Measurements from ENCODE around the gene EXOC1L. TPM values are rescaled to one million over a fixed set of nuclear protein-coding genes. Genes with fewer than 3 reads are reported as not detected.

EXOC1L gene
- total RNA-seq, 3 donors from 2014 or later (not counting 1 experiment from before 2014, with no cell fraction given): not detected

- no peaks in the 10 kb centered on the region for H3K9me3 Mint-ChIP-seq
- H3K4me3 Mint-ChIP-seq: no peak overlapping the region
- H3K4me1 Mint-ChIP-seq: no peaks in the 10 kb centered on the region
- H3K27me3 Mint-ChIP-seq (ENCODE audit: low read depth in 2 of 2): peaks cover 37 to 69% of the 10 kb centered on the region in 2 donors
- H3K27ac Mint-ChIP-seq: no peak overlapping the region
- TF ChIP-seq, protein P1, sequence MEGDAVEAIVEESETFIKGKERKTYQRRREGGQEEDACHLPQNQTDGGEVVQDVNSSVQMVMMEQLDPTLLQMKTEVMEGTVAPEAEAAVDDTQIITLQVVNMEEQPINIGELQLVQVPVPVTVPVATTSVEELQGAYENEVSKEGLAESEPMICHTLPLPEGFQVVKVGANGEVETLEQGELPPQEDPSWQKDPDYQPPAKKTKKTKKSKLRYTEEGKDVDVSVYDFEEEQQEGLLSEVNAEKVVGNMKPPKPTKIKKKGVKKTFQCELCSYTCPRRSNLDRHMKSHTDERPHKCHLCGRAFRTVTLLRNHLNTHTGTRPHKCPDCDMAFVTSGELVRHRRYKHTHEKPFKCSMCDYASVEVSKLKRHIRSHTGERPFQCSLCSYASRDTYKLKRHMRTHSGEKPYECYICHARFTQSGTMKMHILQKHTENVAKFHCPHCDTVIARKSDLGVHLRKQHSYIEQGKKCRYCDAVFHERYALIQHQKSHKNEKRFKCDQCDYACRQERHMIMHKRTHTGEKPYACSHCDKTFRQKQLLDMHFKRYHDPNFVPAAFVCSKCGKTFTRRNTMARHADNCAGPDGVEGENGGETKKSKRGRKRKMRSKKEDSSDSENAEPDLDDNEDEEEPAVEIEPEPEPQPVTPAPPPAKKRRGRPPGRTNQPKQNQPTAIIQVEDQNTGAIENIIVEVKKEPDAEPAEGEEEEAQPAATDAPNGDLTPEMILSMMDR (IDR thresholded peaks at IDR 0.05): no peak
- H3K9me3 ChIP-seq (ENCODE audit: control insufficient read depth, insufficient read depth, low read length): no peaks in the 10 kb centered on the region
- H3K27ac ChIP-seq (ENCODE audit: low read length): no peak overlapping the region
- peaks cover 19% of the 10 kb centered on the region for H3K27me3 ChIP-seq (ENCODE audit: control insufficient read depth, insufficient read depth, low read length)
- no peak for ATAC-seq
- no peak overlapping the region for H3K4me3 ChIP-seq (ENCODE audit: low read length)
- no peaks in the 10 kb centered on the region for H3K36me3 ChIP-seq (ENCODE audit: control insufficient read depth, insufficient read depth, low read length)
- H3K4me1 ChIP-seq (ENCODE audit: control insufficient read depth, insufficient read depth, low read length): no peaks in the 10 kb centered on the region
- intact Hi-C loops (cut with micrococcal nuclease): no loop called here
- 64% methylated on average over 23 of the region's 23 CpGs for WGBS (ENCODE audit: insufficient coverage)
- H3K36me3 Mint-ChIP-seq: peaks cover 8% of the 10 kb centered on the region
- DNase-seq: no peak
Observed at GRCh38 chr4:55794053-55794452, 25.5 kb upstream of the EXOC1L start.

DNA sequence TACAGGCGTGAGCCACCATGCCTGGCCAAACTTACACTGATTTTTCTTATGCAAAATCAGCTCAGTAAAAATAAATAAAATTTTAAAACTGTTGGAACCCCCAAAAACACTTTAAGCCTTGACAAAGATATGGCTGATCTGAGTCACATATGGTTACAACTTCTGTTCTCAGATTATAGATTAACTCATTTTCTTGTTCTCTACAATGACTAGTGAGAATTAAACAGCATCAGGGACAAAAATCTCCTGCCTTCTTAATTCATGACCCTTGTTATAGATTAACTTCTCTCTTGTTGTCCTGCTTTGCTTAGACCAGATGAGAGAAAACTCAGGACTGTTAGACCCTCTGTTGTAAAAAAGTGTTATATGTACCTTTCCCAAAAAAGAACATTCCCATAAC lies 24.2 kb upstream of the EXOC1L start:
- Histone ChIP-seq H3K27me3 (ENCODE audit: control insufficient read depth, insufficient read depth, low read length) (peaks cover 19% of the 10 kb centered on the region), H3K4me1 (ENCODE audit: control insufficient read depth, insufficient read depth, low read length) (no peaks in the 10 kb centered on the region), H3K27ac (ENCODE audit: low read length) (no peak overlapping the region), H3K4me3 (ENCODE audit: low read length) (no peak overlapping the region), H3K36me3 (ENCODE audit: control insufficient read depth, insufficient read depth, low read length) (no peaks in the 10 kb centered on the region), H3K9me3 (ENCODE audit: control insufficient read depth, insufficient read depth, low read length) (no peaks in the 10 kb centered on the region)
- intact Hi-C loops (cut with micrococcal nuclease): no loop called here
- H3K4me3 Mint-ChIP-seq: no peak overlapping the region
- H3K27me3 Mint-ChIP-seq (ENCODE audit: low read depth in 2 of 2): peaks cover 33 to 66% of the 10 kb centered on the region in 2 donors
- DNase-seq (no peak), ATAC-seq (no peak)
- no peaks in the 10 kb centered on the region for H3K4me1 Mint-ChIP-seq
- TF ChIP-seq, protein P1 (IDR thresholded peaks at IDR 0.05): no peak
- H3K27ac Mint-ChIP-seq: no peak overlapping the region
- peaks cover 8% of the 10 kb centered on the region for H3K36me3 Mint-ChIP-seq
- whole genome bisulfite sequencing (ENCODE audit: insufficient coverage): 95% methylated on average over 1 of the region's 1 CpG
- H3K9me3 Mint-ChIP-seq: no peaks in the 10 kb centered on the region

DNA sequence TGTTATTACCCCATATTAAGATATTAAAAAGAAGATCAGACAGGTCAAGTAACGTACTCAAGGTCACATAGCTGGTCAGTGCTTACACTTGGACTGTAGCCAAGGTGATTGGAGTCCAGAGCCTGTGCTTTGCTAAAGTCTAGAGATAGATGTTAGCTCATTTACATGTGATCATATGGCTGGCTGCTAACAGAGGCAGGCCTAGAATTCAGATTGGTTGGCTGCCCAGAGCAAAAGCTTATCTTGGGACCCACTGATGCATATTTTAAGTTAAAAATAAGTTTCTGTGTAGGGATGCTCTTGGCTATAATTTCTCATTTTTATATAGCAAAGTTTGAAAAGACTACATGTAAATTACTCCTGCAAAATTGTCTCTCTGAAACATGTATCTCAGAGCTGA lies 18.1 kb upstream of the EXOC1L start:
- Mint-ChIP-seq H3K36me3 (peaks cover 2% of the 10 kb centered on the region), H3K27ac (no peak overlapping the region), H3K9me3 (no peaks in the 10 kb centered on the region), H3K27me3 (ENCODE audit: low read depth in 2 of 2) (peaks cover 7 to 25% of the 10 kb centered on the region in 2 donors), H3K4me3 (no peak overlapping the region), H3K4me1 (no peaks in the 10 kb centered on the region)
- H3K27ac ChIP-seq (ENCODE audit: low read length): no peak overlapping the region
- no peaks in the 10 kb centered on the region for H3K36me3 ChIP-seq (ENCODE audit: control insufficient read depth, insufficient read depth, low read length)
- TF ChIP-seq, protein P1 (IDR thresholded peaks at IDR 0.05): no peak
- no peaks in the 10 kb centered on the region for H3K9me3 ChIP-seq (ENCODE audit: control insufficient read depth, insufficient read depth, low read length)
- intact Hi-C loops (cut with micrococcal nuclease): no loop called here
- H3K4me1 ChIP-seq (ENCODE audit: control insufficient read depth, insufficient read depth, low read length): no peaks in the 10 kb centered on the region
- H3K4me3 ChIP-seq (ENCODE audit: low read length): no peak overlapping the region
- DNase-seq (no peak), ATAC-seq (no peak)
- peaks cover 6% of the 10 kb centered on the region for H3K27me3 ChIP-seq (ENCODE audit: control insufficient read depth, insufficient read depth, low read length)
- WGBS (ENCODE audit: insufficient coverage): 96% methylated on average over 1 of the region's 1 CpG

DNA sequence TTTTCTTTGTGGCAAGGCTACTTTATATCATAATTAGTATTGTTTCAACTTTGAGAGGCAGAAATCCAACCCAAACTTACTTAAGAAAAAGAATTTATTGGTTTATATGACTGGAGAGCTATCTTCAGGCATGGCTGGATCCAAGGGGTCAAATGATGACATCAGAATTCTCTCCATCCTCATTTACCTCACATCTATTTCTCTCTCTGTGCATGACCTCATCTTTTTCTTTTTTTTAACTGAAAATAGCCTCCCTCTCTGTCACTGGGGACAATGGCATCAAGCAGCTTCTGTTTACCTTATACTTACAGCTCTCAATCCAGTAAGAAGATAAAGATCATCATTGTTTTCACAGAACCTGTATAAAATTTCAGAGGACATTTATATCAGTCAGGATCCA lies 12.0 kb upstream of the EXOC1L start:
- Mint-ChIP-seq H3K27me3 (ENCODE audit: low read depth in 2 of 2) (peaks cover 5 to 13% of the 10 kb centered on the region in 2 donors), H3K4me3 (no peak overlapping the region), H3K4me1 (no peaks in the 10 kb centered on the region), H3K36me3 (no peaks in the 10 kb centered on the region), H3K9me3 (no peaks in the 10 kb centered on the region), H3K27ac (no peak overlapping the region)
- Histone ChIP-seq H3K27ac (ENCODE audit: low read length) (no peak overlapping the region), H3K36me3 (ENCODE audit: control insufficient read depth, insufficient read depth, low read length) (no peaks in the 10 kb centered on the region), H3K27me3 (ENCODE audit: control insufficient read depth, insufficient read depth, low read length) (no peaks in the 10 kb centered on the region), H3K4me3 (ENCODE audit: low read length) (no peak overlapping the region), H3K9me3 (ENCODE audit: control insufficient read depth, insufficient read depth, low read length) (no peaks in the 10 kb centered on the region), H3K4me1 (ENCODE audit: control insufficient read depth, insufficient read depth, low read length) (no peaks in the 10 kb centered on the region)
- DNase-seq: no peak
- ATAC-seq: no peak
- TF ChIP-seq, protein P1 (IDR thresholded peaks at IDR 0.05): no peak
- intact Hi-C loops (cut with micrococcal nuclease): no loop called here

All from natural killer cell (primary cell).